Right atrium auricular region (tissue), 2 donors: ENCODE data around the gene ENKUR. TPM values are rescaled to one million over a fixed set of nuclear protein-coding genes. Genes with fewer than 3 reads are reported as not detected.
"Not testable (repeated sequence)": the region's sequence is repeated elsewhere in the genome, so short reads cannot be mapped to it uniquely, and the experiment has no call there.

Experiments
- DNase-seq: peaks from one replicate; pipeline ENCODE4 v3.0.0-alpha.2; 2019; ENCODE audit warnings: low spot score
- H3K27ac ChIP-seq, 2 donors: fragments of 200-600 bp; sonication (generic); 1 replicate in 1 of 2; 2 replicates in 1 of 2; pipeline ENCODE4 v1.5.1; 2016 to 2019
- H3K27me3 ChIP-seq, 2 donors: fragments of 200-600 bp; sonication (generic); one replicate each; pipeline versions ENCODE4 v1.5.1 to v1.6.0; 2017 to 2019
- H3K36me3 ChIP-seq: fragments of 200-600 bp; sonication (generic); one replicate; pipeline ENCODE4 v1.5.1; 2016
- H3K4me1 ChIP-seq, 2 donors: fragments of 200-600 bp; sonication (generic); one replicate each; pipeline versions ENCODE4 v1.5.1 to v1.6.0; 2017 to 2019
- H3K4me3 ChIP-seq, 2 donors: fragments of 200-600 bp; sonication (generic); 1 replicate in 1 of 2; 2 replicates in 1 of 2; pipeline ENCODE4 v1.5.1; 2017 to 2019; ENCODE audit warnings: mild to moderate bottlenecking in 1 of 2, moderate library complexity in 1 of 2
- H3K9me3 ChIP-seq, 2 donors: fragments of 200-600 bp; sonication (generic); one replicate each; pipeline ENCODE4 v1.5.1; 2019
- CTCF ChIP-seq, 2 donors: fragments of 200-600 bp; sonication (generic); IDR thresholded peaks; one replicate each; pipeline ENCODE4 v1.5.1; 2019; ENCODE audit warnings: antibody characterized with exemption in 2 of 2
- total RNA-seq, 2 donors: library from RNA; depleted of rRNA; stranded (reverse); fragments of >200 nt; gene quantifications; one replicate each; pipeline ENCODE4 v1.1.0, GENCODE V29; 2016

ENKUR gene
- total RNA-seq, 2 donors from 2014 or later: not detected

GRCh38 chr10:24973163-24973562, 42.8 kb downstream of the ENKUR start:
- no peak overlapping the region for H3K4me3 ChIP-seq
- DNase-seq: no peak
- H3K27me3 ChIP-seq: no peaks in the 10 kb centered on the region
- no peak for TF ChIP-seq CTCF (IDR thresholded peaks at IDR 0.05)
- no peaks in the 10 kb centered on the region for H3K36me3 ChIP-seq
- H3K4me1 ChIP-seq: peaks cover 0 to 19% of the 10 kb centered on the region in 2 donors
- H3K27ac ChIP-seq: no peak overlapping the region
- H3K9me3 ChIP-seq: no peaks in the 10 kb centered on the region

GRCh38 chr10:24971374-24971773, 44.6 kb downstream of the ENKUR start:
- DNase-seq: no peak
- no peak for TF ChIP-seq CTCF (IDR thresholded peaks at IDR 0.05)
- Histone ChIP-seq H3K27ac (no peak overlapping the region), H3K36me3 (no peaks in the 10 kb centered on the region), H3K27me3 (no peaks in the 10 kb centered on the region), H3K4me1 (peaks cover 0 to 15% of the 10 kb centered on the region in 2 donors), H3K4me3 (no peak overlapping the region), H3K9me3 (no peaks in the 10 kb centered on the region)

- no peaks in the 10 kb centered on the region for H3K36me3 ChIP-seq
- H3K27me3 ChIP-seq: no peaks in the 10 kb centered on the region
- DNase-seq: no peak
- H3K4me1 ChIP-seq: peaks cover 0 to 9% of the 10 kb centered on the region in 2 donors
- H3K27ac ChIP-seq: no peak overlapping the region
- no peaks in the 10 kb centered on the region for H3K9me3 ChIP-seq
- TF ChIP-seq CTCF (IDR thresholded peaks at IDR 0.05): no peak
- H3K4me3 ChIP-seq: no peak overlapping the region
These were observed 46.1 kb downstream of the ENKUR start for GRCh38 chr10:24969841-24970281.

GRCh38 chr10:24968951-24969350, 47.0 kb downstream of the ENKUR start:
- H3K9me3 ChIP-seq, H3K27ac ChIP-seq, H3K27me3 ChIP-seq, DNase-seq, H3K4me1 ChIP-seq, H3K4me3 ChIP-seq, H3K36me3 ChIP-seq: not testable (repeated sequence)

GRCh38 chr10:24968349-24968748, 47.6 kb downstream of the ENKUR start:
- no peak for DNase-seq
- no peaks in the 10 kb centered on the region for H3K9me3 ChIP-seq
- TF ChIP-seq CTCF (IDR thresholded peaks at IDR 0.05): no peak

GRCh38 chr10:24966962-24967481, 48.9 kb downstream of the ENKUR start:
- Histone ChIP-seq H3K27ac (no peak overlapping the region), H3K4me3 (no peak overlapping the region), H3K4me1 (peaks cover 0 to 4% of the 10 kb centered on the region in 2 donors), H3K27me3 (no peaks in the 10 kb centered on the region), H3K36me3 (no peaks in the 10 kb centered on the region), H3K9me3 (no peaks in the 10 kb centered on the region)
- TF ChIP-seq CTCF (IDR thresholded peaks at IDR 0.05): no peak
- DNase-seq: no peak

More at GRCh38 chr10:24968349-24968748, 47.6 kb downstream of the ENKUR start:
- Histone ChIP-seq H3K36me3 (no peaks in the 10 kb centered on the region), H3K4me1 (peaks cover 0 to 4% of the 10 kb centered on the region in 2 donors), H3K27me3 (no peaks in the 10 kb centered on the region), H3K27ac (no peak overlapping the region), H3K4me3 (no peak overlapping the region)
